HG03520 (cell line): Measurements from ENCODE around the gene GRAMD2B.

Experiments used
- ATAC-seq: cut with Tn5 transposase; IDR thresholded peaks from one replicate; pipeline ENCODE4 v1.9.1; 2021; ENCODE audit warnings: mild to moderate bottlenecking, moderate library complexity; ENCODE audit not compliant: unreplicated experiment

GRAMD2B gene

DNA sequence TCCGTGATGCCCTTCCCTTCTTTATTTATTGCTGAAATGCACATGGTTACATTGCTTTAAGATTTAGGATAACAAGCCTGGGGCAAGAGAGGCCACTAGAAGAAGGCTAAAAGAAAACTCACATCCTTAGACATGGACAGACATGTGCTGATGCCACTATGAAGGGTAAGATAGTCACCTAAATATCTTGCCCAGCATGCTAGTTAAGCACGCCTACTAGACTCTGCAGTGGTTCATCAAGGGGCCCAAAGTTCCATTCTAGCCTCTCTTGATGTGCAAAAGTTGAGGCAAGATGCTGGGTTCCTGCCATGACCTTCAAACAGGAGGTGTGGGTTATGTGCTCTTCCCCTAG lies 49.3 kb downstream of the GRAMD2B start:
- ATAC-seq = no peak

DNA sequence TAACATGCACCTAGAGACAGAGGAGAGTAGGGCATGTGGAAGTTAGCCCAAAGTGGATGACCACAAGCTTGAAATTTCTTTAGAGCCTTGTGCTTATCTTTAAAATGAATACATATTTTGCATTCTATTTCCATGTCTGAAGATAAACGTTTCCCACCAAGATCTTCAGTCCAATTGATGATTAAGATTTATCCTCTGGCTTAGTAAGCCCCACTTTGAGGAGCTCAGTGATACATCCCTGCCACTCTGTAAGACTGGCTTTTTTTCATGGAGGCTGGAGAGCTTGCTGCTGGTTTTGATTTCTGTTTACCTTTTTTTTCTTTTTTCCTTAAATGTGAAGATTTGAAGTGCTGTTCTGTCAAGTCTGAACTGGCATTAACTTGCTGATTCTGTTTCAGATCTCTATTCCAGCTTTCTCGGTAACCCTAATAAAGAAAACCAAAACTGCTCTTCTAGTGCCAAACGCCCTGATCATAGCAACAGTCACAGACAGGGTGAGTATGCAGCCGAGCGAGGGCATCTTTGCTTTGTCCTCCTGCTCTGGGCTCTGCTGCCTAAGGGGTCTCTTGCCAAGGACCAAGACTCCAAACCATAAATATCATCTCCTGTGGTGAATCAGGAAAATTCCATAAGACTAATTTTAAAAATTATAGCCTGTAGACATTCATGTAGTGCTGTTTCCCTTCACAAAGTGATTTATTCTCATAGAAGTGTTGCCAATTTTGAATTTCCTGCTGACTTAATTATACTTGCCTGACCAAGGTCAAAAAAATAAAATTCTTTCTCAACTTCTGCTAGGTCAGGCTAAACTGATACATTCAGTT lies 54.3 kb downstream of the GRAMD2B start:
- no peak for ATAC-seq

DNA sequence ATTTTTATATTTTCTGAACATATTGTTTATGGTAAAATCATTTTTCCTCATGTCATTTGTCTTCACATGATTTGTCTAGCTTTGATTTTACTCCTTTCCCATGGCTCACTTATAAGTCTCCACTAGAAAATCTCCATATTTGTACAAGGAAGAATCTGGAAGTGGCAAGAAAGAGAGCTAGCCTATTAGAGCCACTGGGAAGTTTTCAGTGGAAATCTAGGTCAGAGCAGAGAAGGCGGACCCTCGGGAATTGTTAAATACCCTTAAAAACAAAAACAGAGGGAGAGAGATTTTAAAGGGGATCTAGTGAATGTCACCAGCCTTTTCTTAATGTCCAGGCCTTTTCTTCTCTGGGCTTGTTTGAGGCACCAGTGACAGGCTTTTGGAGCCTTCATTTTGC lies 56.6 kb downstream of the GRAMD2B start:
- no peak for ATAC-seq

DNA sequence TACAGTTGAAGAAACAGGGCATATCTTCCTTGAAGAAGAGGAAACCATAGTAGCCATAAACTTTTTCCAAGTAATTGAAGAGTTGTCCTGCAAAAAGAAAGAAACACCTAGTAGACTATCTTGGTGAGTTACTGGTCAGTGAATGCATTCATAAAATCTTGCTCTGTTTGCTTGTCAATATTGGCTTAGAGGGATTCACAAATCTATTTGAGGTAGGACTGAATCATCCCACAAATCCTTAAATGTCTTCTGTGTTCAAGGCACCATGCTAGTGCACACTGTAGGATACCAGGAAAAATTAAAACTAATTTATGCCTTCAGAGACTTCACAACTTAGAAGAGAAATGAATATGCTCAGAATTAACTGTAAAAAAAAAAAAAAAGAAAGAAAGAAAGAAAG lies 57.6 kb downstream of the GRAMD2B start:
- no peak for ATAC-seq

DNA sequence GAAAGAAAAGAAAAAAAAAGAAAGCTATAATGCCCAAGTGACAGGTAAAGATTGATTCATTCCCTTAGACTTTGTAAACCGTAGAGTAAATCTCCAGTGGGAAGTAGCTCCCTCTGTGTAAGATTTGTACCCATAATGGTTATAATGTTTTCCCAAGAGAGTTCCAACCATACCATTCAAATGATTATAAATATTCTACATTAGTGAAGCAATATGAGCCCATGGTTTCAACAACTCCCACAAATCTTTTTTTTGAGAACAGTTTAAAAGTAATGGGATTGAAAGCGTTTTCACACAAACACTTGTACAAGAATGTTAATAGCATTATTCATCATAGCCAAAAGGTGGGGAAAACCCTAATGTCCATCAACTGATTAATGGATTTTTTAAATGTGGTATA lies 58.0 kb downstream of the GRAMD2B start:
- ATAC-seq = no peak

DNA sequence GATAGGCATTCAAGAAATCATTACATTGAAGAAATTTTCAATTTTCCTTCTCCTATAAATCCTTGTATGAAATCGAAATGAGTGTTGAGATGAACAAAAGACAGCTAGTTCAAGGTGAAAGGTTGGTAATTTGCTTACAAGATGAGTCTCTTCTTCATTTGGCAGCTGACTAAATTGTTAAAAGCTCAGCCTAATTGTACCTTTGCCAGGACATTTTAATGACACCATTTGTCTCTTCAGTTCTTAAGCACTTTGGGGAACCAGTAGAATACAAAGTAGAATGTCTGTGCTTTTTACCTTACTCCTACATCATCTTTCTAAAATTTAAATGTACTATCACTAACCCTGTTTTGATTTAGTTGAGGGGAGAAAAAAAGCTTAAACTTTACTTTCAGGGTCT lies 59.4 kb downstream of the GRAMD2B start:
- no peak for ATAC-seq

DNA sequence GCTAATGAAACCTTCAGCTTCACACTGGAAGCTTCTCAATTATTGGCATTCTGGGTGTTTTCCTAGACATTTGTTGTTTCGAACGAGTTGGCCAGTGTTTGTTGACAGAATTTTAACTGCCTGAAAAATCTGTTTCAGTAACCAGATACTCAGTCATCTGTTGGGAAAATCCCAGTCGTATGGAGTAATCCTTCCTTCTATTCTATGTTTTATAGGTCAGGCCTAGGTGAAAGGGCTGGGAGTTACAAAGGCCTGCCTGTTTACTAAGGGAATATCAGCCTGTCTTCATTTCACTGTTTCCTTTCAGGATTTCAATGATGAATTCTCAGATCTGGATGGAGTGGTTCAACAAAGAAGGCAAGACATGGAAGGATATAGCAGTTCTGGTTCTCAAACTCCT lies 59.9 kb downstream of the GRAMD2B start:
- ATAC-seq = no peak

DNA sequence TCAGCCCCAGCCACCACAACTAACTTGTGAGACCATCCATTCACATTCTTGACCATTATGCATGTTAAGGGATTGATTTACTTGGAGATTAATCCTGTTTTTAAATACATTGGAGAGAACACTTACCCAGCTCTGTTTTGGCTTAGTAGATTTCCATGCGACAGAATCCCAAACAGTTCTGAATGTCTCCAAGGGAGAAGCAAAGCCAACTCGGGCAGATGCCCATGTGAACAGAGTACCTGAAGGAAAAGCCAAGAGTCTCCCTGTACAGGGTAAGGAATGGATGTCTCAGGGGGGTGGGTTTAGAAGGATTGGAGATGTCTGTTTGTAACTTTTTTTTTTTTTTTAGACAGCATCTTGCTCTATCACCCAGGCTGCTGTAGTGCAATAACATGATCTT lies 61.0 kb downstream of the GRAMD2B start:
- no peak for ATAC-seq

DNA sequence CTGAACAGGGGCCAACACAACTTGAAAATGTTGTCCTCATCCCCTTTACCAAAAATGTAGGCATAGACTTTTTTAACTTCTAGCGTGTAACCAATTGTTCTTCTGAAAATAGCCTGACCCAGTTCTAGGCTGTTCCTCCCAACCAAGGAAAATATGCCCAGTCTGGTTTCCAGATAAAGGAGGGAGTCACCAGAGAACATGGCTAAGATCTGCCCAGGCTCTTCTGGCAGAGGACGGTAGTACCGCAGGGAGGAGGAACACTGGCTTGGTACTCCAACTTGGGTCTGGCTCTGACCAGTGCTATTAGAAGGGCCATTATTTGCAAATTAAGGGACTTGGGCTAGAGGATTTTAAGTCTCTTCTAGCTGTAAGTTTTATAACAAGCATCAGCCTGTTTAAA lies 63.1 kb downstream of the GRAMD2B start:
- no peak for ATAC-seq

DNA sequence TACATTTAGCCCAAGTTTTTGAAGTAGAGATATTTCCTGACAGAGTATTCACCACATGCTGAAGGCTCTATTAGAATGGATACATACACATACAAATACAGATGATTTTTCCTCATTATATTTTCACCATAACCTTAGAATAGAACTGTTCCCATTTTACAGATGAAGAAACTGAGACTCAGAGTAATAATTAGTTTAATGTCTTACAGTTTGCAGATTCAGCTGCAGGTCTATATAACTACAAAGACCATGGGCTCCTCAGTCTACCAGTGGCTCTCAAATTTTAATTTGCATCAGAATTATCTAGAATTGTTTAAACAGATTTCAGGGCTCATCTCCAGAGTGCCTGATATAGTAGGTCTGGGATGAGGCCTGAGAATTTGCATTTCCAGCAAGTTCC lies 64.4 kb downstream of the GRAMD2B start:
- ATAC-seq = no peak

DNA sequence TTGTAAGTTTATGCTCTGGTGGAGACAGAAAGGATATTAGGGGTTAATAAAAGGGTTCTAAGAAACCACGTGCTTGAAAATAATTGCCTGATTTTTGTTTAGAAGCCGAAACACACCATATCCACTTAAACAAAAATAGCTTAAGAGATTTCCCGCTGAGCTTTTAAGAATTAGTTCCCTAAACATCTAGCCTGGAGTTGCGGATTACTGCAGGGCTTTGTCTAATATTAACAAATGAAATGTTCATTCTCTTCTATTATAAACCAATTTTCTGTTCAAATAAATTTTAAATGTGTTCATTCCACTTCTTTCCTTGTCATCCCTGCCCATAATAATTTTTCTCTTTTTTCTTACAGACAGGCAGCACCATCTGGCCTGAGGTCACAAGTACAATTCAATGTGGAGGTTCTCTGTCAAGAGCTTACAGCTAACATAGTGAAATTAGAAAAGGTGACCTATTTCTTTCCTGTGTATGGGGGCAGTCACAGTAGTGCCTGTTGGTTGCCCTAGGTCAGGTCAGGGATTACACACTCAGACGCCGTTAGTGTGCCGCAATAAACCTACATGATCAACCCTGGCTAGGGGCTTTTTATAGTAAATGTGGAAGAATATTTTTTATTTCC lies 65.3 kb downstream of the GRAMD2B start:
- ATAC-seq = no peak

DNA sequence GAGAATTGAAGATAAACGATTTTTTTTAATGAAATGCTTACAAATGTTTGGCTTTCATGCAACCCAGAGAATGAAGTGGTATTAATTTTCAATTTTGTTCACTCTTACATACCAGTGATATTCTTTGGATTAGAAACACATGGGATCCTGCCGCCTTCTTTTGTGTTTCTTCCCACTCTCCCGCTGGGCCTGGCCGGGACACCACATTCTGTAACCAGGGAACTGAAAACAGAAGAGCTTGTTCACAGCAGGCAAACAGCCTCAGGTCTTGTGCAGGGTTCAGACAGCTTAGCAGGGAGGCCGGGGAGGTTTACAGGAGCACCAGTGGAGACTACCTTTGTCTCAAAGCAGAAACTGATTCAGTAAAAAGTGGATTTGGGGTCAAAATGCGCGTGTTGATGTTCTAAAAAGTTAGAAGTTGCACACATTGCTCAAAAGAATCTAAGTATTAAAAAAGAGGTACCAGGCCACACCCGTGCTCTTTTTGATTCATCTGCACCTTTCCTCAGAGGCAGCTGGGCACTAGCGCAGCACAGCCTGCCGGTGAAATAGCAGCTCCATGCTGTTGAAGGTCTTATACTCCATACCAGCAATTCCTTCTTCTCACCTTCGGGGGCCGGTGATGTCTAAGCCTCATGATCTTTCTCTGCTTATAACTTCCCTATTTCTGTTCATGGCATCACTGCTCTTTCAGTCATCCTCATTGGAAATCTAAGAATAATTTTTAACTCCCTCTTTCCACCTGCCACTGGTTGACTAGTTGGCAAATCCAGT lies 67.1 kb downstream of the GRAMD2B start:
- ATAC-seq = no peak

DNA sequence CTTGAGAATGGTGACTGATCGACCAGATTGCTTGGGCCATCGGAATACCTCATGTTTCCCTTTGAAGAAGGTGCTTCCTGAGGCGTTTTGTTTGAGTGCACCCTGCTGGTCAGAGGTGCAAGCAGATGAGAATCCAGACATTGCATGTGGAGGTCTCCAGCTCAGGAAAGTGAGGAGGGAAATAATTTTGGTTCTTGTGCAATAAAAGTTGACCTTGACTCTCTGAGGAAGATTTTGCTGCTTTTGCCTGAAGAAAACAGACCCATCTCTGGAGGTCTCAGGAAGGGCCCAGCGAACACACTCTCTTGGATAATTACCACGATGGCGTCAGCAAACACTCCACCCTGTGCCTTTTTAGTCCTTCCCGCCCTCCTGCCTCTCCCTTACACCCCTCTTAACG lies 69.7 kb downstream of the GRAMD2B start:
- no peak for ATAC-seq

DNA sequence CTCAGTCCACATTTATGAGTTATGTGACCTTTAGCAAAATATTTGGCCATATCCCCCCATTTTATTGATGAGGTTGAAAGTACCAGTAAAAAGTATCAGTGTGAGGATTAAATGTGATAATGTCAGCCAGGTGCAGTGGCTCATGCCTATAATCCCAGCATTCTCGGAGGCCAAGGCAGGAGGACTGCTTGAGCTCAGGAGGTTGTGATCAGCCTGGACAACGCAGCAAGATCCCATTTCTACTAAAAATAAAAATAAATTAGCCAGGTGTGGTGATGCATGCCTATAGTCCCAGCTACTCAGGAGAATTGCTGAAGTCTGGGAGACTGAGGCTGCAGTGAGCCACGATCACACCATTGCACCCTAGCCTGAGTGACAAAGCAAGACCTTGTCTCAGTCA lies 71.2 kb downstream of the GRAMD2B start:
- ATAC-seq = no peak

DNA sequence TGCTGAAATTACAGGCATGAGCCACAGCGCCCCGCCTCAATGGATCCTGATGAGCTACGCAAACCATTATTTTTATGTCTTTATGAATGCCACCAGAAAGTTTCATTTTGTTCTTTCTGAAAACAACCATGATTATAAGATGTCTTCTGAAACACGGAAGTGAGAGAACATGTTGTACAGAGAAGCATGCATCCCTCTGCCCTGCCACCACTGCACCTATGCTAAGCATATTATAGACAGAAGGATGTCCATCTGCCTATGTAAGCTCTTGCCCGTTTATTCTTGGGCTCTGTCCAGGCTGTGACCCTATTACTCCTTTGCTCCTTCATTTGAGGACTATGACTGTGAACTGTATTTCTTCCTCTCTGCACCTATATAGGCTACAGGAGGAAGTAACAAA lies 74.3 kb downstream of the GRAMD2B start:
- ATAC-seq = no peak

DNA sequence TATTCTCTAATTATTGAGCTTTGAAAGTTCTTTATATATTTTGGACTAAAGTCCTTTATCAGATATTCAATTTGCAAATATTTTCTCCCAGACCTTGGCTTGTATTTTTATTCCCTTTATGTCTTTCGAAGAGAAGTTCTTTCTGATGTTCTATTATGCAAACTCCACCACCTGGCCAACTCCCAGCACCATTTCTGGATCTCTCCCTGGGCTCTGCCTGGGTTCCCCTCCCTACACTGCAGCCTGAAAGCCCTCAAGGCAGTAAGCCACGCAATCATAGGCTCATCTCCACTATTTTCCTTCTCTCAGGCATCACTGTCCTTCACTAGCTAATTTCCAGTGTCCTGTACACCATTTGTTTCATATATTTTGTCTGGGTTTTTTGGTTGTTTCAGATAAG lies 76.1 kb downstream of the GRAMD2B start:
- ATAC-seq = no peak

DNA sequence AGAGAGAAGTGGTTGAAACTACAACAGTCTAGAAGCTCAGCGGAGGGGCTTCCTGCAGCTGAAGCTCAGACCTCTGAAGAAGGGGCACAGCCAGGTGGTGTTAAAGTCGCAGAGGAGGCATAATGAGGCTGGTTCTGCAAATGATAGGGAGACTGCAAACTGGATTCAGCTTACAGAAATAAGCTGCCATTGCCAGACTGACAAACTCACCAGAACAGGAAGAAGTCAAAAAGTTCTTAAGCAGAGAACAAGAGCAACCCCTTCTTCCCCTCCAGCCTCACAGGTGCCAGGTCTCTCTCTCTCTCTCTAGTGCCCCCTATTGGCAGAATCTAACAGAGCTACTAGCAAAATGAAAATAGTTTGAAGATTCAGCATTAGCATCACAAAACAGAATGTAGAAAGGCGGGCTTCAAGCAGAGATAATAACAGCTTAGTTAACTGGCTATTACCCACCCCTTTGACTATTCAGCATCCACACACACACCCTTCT lies 76.7 kb downstream of the GRAMD2B start:
- ATAC-seq = peak; percentile 68

DNA sequence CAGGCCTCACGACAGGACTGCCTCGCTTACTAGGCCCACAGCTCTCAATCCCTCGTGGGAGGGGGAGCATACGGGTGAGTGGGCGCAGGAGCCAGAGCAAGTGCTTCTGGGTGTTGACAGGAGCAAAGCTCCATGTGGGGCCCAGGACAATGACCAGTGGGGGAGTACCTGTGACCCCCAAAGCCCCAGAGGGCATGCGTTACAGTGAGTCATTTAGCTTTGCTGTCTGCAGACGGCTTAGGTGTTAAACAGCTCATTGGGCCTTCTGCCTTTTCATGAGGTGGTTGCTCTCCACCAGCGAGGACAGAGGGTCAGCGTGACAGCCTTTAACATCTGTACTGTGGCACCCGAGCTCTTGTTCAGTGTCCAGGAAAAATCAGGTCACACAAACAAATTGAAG lies 78.2 kb downstream of the GRAMD2B start:
- no peak for ATAC-seq

DNA sequence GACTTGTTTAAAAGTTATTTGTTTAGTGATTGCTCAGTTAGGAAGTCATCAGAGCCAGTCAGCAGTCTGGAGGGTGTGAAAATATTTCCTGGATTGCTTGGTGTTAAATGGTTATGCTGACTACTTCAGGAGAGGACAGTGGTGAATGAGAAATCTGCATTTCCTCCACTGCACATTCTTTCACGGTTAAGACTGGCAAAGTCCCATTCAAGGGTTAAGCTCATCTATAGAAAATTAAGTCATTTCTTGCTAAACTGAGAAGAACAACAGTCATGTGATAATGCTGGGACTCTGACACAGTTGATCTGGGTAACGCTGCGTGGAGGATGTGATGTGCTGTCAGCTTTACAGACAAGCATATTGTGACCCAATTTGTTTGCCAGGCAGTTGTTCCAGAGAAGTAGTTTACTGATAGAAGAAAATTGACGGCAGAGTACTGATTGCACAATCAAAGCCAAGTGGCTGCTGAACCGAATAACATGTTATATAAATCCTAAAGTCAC lies 80.4 kb downstream of the GRAMD2B start:
- ATAC-seq = no peak

DNA sequence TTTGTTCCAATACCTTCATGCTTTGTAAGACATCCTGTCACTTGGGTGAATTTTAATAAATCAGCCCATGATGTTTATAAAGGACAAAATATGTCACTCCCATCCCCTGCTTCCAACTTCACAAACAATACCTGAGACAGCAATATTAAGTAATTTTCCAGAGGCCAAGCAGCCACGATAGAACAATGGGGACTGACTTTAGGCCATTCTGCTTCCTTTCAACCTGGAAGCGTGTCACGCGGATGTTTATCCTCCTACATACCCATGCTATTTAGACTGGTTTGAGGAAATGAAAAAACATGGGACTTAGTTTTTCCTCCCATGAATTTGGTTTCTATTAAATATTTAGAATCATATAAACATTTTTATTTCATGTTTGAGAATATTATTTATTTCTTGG lies 82.9 kb downstream of the GRAMD2B start:
- no peak for ATAC-seq

DNA sequence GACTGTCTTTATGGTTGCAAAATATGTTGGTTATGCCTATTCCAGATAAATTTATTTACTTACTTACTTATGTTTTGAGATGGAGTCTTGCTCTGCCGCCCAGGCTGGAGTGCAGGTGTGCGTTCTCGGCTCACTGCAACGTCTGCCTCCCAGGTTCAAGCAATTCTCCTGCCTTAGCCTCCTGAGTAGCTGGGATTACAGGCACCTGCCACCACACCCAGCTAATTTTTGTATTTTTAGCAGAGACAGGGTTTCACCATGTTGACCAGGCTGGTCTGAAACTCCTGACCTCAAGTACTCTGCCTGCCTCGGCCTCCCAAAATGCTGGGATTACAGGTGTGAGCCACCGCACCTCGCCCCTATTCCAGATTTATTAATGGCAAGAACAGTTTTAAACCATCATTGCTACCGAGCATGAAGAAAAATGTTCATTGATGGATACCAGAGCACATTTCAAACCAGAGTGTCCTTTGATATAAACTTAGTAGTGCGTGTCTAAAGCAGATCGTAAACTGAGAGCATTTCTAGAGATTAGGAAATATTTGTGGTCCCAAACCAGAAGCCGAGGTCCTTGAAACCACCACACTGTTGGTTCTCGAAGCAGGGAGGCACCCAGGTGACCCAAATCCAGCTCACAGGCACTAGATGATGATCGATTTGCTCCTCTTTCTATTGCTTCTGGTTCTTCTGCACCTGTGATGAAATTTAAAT lies 85.2 kb downstream of the GRAMD2B start:
- ATAC-seq = no peak
